HG02798 (cell line): ENCODE data around the gene LSG1.
"Not testable (repeated sequence)": the region's sequence is repeated elsewhere in the genome, so short reads cannot be mapped to it uniquely, and the experiment has no call there.

Experiments
- ATAC-seq: cut with Tn5 transposase; IDR thresholded peaks from one replicate; pipeline ENCODE4 v1.9.1; 2021; ENCODE audit warnings: mild to moderate bottlenecking; ENCODE audit not compliant: unreplicated experiment, poor library complexity

LSG1 gene

DNA sequence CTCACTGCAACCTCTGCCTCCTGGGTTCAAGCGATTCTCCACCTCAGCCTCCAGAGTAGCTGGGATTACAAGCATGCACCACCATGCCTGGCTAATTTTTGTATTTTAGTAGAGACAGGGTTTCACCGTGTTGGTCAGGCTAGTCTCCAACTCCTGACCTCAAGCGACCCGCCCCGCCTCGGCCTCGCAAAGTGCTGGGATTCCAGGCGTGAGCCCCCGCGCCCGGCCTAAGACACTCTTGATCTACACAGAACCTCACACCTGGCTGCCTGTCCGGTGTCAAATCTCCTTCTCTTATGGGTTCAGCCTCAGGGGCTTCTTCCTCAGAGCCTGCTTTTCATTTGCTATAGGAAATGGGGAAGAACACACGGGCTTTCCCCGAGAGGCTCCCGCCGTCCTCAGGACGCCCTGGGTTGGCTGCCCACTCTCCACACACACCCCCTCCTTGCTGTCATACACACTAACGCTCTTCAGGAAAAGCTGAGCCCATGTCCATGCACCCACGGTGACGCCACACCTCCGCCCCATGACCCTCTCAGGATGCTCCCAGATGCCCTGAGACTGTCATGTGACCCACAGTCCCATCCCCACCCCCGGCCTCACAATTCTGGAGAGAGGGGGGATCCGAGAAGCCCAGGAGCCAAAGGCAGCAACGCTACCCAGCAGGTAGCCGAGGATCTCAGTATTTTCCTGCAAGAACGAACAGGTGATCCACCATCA, 49.2 kb downstream of the LSG1 start:
- no peak for ATAC-seq

DNA sequence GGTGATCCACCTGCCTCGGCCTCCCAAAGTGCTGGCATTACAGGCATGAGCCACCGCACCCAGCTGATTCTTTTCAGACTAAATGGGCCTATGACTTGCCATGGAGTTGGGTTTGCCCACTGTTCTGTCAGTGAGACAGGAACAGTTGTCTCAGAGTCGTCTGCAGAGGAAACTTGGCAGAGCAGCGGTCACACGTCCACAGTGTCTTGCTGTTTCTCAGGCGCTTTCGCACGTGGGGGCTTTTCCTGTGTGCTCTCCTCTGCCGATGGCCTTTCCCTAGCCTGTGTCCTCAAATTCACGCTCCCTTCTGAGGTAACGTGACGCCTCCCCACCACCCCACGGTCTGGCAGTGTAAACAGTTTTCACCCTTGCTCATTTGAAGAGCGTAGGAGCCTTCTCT, 50.0 kb downstream of the LSG1 start:
- no peak for ATAC-seq

DNA sequence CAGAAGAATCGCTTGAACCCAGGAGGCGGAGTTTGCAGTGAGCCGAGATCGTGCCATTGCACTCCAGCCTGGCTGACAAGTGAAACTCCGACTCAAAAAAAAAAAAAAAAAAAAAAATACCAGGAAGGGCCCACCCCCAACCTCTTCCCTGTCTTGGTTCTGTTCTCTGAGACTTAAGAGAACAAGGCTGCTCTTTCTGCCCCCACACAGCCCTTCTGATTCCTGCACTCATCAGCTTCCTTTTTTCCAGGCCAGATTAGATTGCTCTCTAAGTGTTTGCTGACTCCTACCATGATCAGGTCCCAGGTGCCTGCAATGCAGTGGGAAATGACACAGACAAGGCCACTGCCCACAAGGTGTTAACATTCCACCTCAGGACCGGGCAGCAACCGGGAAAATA, 51.8 kb downstream of the LSG1 start:
- ATAC-seq: no peak

DNA sequence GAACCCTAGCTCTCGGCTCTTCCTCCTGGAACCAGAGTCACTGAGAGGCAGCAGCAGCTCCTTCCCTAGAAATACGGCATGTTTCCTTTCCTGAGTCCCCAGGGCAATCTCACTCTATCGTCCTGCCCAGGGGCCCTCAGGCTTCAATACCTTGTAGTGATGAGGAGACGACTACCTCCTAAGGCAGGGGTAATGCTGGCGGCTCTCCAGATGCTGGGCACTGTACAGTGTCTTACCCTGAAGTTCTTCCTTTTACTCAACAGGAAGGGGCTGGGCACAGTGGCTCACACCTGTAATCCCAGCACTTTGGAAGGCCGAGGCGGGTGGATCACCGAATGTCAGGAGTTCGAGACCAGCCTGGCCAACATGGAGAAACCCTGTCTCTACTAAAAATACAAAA, 52.2 kb downstream of the LSG1 start:
- ATAC-seq: no peak

DNA sequence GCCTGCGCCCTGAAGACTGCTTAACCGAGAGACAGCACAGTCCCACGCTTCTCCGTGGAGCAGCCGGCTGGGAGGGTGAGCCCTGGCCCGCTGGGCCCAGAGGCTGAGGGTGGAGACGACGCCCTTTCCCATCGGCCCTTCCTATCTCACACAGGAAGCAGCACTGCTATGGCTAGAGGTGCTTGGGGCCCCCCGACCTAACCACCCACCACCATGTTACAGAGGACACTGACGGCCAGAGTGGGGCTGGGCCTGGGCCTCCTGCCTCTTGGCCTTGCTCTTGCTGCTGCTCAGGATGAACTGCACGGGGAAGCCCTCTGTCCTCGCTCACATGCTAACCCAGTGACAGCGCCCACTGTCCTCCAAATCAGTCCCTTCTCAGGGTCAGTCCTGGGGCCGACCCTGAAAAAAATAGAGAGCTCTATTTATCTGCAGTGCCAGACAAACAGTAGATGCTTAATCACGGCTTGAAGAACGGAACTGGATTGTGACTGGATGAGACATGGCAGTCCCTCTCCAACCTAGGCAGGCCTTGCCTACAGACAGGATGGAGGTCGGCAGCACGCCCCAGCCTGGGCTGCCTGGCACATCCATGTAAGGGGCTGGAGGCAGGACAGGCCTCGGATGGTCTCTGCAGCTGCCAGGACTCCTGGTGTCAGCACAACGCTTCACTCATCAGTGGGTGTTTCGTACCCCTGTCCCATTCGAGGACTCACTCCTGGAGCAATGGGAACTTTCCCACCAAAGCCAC, 53.0 kb downstream of the LSG1 start:
- no peak for ATAC-seq

DNA sequence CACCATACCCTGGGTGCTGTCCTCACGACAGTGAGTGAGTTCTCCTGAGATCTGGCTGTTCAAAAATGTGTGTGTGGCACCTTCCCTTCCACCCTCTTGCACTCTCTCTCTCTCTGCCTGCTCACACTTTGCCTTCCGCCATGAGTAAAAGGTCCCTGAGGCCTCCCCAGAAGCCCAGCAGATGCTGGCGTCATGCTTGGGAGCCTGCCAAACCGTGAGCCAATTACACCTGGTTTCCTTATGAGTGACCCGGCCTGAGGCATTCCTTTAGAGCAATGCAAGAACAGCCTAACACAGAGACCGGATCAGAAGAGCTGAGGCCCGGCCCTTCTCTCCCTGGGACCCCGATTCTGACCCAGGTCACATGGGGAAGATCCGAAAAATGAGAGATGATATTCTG, 54.2 kb downstream of the LSG1 start:
- no peak for ATAC-seq

DNA sequence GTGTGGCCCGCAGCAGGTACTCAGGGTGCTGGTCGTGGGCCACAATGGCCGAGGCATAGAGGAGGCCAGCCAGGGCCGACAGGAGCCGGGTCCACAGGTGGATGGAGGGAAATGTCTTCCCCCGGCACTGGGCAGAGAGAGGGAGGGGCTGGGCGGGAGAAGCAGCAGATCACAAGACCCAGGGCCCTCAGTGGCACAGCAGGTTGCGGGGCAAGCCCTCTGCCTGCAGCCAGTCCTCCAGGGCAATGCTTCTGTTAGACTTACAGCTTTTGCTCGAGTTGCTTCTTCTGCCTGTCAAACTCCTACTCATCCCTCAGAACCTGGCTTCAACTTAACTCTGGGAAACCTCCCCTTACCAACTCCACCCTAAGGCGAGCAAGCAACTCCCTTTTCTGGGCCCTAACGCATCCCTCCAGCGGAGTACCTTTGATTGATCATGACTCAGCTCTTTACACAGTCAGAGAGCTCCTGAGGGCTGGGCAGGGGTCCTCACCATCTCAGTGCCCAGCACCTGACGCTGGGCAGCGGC, 54.8 kb downstream of the LSG1 start:
- ATAC-seq: no peak

DNA sequence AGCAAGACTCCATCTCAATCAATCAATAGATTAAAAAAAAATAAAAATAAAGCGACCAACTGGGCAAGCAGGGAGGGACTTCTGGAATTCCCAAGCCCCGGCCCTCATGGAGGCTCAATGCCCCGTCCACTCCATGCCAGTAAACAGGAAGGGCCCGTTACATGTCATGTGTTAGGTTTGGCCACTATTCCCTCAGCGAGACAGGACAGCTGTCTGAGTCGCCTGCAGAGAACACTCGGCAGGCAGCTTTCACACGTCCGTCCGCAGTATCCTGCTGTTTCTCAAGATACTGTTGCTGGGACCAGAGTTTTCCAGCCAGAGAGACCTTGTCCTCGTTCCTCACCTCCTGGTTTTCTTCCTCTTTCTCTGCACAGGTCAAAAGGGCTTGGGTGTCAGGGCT, 56.8 kb downstream of the LSG1 start:
- ATAC-seq: no peak

DNA sequence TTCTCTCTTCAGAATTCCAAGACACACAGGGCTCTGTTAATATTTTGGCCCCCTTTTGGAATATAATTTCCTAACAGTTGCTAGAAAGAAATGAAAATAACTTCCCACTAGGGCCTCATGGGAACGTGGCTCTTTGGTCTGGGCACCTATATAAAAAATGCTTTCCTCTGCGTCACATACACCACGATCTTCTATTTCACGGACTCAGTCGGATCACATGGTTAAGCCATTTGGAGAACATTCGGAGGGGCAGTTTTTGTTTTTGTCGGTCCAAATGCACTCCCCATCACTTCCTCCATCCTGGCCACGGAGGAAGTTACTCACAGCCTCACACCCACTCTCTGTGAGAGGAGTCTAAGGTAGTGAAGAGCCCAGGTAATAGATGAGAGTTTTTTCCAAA, 59.8 kb downstream of the LSG1 start:
- no peak for ATAC-seq

DNA sequence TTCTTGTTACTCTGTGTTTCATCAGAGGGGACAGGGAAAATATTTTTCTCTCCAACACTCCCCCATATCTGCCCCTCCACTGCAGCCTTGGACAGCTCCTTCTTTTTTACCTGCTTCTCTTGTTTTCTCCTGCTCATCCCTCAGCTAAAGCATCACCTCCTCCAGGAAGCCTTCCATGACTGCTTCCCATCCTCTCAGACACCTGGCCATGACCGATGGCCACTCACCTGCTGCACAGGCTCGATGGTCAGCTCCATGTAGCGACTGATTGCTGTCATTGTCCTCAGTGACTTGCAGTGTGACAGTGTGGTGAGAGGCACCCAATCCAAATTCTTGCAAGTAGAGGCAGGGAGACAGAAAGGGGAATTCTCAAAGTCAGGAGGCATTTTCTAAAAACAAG, 61.3 kb downstream of the LSG1 start:
- ATAC-seq: no peak

DNA sequence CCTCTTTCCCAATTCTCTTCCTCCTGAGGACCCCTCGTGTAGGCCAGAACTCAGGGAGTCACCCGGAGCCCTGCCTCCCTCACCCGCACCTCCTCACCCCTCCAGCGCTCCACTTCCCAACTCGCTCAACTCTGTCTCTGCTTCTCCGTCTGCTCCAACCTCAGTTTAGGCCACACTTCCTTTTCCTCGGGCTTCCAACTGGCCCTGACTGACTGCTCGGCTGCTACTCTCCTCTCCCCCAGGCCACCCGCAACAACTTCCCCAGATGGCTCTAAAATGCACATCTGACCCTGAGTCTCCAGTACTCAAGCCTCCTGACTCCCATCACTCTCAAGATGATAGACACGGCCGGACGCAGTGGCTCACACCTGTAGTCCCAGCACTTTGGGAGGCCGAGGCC, 62.4 kb downstream of the LSG1 start:
- ATAC-seq: no peak

DNA sequence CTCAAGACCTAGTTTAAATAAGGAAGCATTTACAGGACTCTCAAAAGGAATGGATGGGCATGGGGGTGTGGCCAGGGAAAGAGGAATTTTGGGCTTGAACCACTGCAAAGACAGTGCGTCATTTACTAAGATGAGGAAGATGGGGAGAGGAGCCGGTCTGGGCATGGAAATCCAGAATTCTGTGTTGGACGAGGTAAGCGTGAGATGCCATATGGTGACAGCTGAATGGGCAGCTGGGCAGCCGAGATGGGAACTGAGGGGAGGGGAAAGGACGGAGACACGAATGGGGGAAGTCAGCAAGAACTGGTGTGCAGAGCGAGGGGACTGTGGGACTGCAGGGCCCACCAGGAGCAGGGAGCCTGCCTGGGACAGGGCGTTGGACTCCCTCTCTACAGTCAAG, 63.0 kb downstream of the LSG1 start:
- no peak for ATAC-seq

DNA sequence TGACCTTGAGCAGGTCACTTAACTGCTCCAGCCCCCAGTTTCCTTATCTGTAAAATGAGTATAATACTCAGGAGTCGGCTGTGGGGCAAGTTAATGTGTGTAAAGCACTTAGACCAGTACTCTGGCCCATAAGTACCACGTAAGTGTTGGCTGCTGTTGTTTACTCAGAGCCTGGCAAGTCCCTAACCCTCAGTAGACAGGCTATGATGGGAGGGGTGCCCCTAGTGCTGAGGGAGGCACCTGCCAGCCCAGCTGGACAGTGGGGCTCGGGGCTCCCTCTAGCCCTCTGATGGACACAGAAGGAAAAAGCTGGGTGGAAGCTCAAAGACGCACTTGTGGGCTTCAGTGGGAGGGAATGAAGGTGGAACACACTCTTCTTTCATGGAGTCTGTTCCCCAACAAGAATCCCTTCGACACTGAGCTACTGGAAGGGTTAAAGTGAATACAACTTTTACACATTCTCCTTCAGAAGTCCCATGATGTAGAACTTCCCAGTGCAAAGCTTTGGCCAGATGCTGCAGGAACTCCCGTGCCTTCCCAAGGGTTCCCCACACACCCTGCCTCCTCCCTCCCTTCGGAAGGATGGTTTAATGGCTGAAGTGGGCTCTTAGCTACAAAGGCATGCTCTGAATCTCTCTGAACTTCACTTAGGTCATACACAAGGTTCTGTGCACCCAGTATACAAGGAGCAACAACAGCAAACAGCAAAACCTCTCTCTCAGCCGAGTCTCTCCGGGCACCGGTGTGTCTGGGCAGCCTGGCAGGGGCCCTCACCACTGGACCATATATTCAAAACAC, 64.2 kb downstream of the LSG1 start:
- no peak for ATAC-seq

DNA sequence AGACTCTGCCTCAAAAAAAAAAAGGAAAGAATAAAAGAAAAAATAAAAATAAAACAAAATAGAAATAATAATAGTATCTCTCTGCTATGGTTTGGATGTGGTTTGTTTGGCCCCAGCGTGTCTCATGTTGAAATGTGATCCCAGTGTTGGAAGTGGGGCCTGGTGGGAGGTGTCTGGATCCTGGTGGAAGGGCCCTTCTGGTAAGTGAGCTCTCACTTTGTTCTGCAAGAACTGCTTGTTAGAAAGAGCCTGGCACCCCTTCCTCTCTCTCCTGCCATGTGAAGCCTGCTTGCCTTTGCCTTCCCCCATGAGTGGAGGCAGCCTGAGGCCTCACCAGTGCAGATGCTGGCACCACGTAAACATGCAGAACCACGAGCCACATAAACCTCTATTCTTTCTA, 65.0 kb downstream of the LSG1 start:
- no peak for ATAC-seq

DNA sequence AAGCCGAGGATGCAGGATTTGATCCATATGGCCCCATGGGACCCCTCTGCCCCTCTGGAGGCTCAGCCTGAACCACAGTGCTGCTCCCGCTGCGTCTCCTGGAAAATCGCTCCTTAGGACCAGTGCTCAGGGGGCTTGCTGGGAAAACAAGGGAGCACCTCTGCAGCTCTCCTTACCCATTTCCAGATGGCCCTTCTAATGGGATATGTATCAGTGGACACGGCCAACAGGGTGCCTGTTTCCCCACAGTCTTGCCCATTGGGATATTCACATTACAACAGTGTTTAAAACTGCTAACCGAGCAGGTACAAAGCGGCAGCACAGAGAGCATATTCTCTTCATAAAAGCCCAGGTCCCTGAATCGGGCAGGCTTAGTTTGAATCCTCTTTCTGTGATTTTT, 65.8 kb downstream of the LSG1 start:
- ATAC-seq: no peak

DNA sequence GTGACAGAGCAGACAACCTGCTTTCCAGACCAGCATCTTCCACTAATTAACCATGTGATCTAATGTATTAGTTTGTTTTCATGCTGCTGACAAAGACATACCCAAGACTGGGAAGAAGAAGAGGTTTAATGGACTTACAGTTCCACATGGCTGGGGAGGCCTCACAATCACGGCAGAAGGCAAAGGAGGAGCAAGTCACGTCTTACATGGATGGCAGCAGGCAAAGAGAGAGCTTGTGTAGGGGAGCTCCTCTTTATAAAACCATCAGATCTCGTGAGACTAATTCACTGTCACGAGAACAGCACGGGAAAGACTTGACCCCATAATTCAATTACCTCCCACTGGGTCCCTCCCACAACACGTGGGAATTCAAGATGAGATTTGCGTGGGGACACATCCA, 66.7 kb downstream of the LSG1 start:
- ATAC-seq: not testable (repeated sequence)

DNA sequence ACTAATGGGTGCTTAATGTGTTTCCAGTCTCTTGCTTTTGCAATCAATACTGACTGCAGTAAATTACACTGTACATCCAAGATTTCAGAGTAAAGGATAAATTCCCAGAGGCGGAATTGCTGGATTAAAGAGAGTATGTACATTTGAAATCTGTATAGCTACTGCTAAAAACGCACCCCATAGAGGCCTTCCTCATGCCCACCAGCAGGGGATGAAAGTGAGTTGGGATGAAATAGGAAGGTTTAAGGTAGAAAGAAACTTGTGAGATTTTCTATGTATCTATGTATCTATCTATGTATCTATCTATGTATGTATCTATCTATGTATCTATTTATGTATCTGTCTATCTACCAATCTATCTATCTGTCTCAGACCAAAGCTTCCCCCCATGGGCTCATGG, 67.2 kb downstream of the LSG1 start:
- ATAC-seq: no peak

DNA sequence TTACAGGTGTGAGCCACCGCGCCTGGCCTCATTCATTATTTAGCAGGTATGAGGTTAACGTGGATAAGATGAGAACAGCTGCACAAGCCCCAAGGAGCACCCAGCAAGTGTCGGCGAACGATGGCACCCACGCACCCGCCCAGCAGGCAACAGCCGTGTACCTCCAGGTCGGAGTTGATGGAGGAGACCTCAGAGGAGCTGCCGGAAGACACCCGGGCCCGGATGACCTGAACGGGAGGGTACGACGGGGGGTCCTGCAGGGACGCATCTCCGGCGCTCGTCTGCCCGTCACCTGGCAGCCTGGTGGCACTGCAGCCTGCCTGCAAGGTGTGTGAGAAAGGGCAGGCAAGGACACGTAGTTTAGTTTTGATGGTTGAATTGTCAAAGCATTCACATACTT, 67.9 kb downstream of the LSG1 start:
- ATAC-seq: no peak

DNA sequence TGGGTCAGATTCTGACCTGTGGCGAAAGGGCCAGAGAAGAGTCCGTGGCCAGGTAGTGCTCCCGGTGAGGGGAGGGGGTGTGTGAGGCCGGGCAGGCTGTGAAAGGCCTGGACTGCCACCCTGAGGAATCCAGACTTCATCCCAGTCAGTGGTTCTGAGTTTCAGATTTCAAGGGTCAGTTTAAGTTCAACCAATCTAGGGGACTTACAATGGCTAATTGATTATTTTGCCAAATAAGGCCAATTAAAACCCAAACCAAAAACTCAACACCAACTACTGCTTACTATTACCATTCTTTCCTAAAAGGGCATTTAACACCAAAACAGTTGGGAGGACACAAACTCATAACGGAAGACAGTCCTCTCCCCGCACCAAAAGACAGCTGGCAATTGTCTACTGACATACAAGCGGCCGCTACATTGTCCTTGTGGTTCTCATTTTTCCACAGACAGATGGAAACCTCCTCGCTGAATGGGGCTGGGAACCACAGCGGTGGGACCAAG, 69.3 kb downstream of the LSG1 start:
- no peak for ATAC-seq

DNA sequence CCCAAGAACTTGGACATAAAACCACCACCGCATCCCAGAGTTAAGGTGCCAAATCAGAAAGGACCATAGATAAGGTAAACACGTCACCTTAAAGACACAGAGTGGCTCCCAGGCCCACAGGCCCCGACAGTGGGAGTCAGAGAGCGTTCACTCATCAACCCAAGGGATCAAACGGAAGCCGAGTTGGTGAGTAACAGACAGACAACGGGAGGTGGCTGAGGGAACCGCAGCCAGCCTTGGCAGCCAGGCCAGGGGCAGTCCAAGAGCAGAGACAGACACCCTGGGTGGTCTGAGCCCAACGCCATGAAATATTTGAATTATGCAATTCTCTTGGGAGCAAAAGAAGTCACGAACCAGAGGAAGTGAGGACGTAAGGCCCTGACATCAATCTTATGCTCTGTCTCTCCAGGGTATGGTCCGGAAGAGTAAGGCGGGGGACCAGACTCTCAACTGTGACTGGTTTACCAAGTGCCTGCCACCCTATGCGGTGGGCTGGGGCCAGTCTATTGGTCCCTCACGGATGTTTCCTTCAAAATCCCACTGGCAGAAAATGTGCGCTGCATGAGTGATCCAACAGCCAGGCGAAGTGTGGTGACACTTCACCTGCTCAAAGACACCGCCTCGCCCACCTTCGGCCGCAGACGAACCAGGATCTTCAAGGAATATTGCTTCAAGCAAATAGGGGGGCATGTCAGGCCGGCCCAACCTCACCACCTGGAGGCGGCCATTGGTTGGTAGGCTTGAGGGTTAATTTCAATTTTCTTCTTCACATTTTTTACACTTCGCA, 73.0 kb downstream of the LSG1 start:
- ATAC-seq: no peak
